HG03460 (cell line): ENCODE data around the gene SETDB1.
A peak's percentile ranks its signal among the peaks of the same experiment; 100 is the strongest.
"Not testable (repeated sequence)": the region's sequence is repeated elsewhere in the genome, so short reads cannot be mapped to it uniquely, and the experiment has no call there.

Experiments used
- ATAC-seq: cut with Tn5 transposase; IDR thresholded peaks from one replicate; pipeline ENCODE4 v1.9.1; 2021; ENCODE audit not compliant: unreplicated experiment

The SETDB1 gene

GRCh38 chr1:150928775-150929174 lies 2.6 kb downstream of the SETDB1 start:
- not testable (repeated sequence) for ATAC-seq

- no peak for ATAC-seq
These were observed 5.6 kb downstream of the SETDB1 start for GRCh38 chr1:150931773-150932172.

GRCh38 chr1:150944856-150945255 lies 18.7 kb downstream of the SETDB1 start:
- no peak for ATAC-seq

- no peak for ATAC-seq
These were observed 28.5 kb downstream of the SETDB1 start for GRCh38 chr1:150954708-150955107.

GRCh38 chr1:150955280-150955679 lies 29.1 kb downstream of the SETDB1 start:
- ATAC-seq = no peak

GRCh38 chr1:150957666-150958065 lies 31.5 kb downstream of the SETDB1 start:
- no peak for ATAC-seq

- ATAC-seq = no peak
These were observed 34.5 kb downstream of the SETDB1 start for GRCh38 chr1:150960646-150961045.

GRCh38 chr1:150961756-150962155 lies 35.6 kb downstream of the SETDB1 start:
- ATAC-seq = no peak

GRCh38 chr1:150963321-150964163 lies 37.4 kb downstream of the SETDB1 start:
- ATAC-seq = no peak

- no peak for ATAC-seq
These were observed 38.0 kb downstream of the SETDB1 start for GRCh38 chr1:150964164-150964489.

- ATAC-seq = no peak
These were observed 39.4 kb downstream of the SETDB1 start for GRCh38 chr1:150965605-150966004.

GRCh38 chr1:150966011-150966410 lies 39.8 kb downstream of the SETDB1 start:
- ATAC-seq = no peak

- no peak for ATAC-seq
These were observed 41.8 kb downstream of the SETDB1 start for GRCh38 chr1:150967936-150968335.

GRCh38 chr1:150968491-150968890 lies 42.3 kb downstream of the SETDB1 start:
- no peak for ATAC-seq

- ATAC-seq = no peak
These were observed 43.5 kb downstream of the SETDB1 start for GRCh38 chr1:150969626-150970025.

- ATAC-seq = no peak
These were observed 44.8 kb downstream of the SETDB1 start for GRCh38 chr1:150970808-150971582.

GRCh38 chr1:150971583-150972416 lies 45.6 kb downstream of the SETDB1 start:
- ATAC-seq = no peak

- no peak for ATAC-seq
These were observed 46.3 kb downstream of the SETDB1 start for GRCh38 chr1:150972417-150972940.

GRCh38 chr1:150973258-150973835 lies 47.2 kb downstream of the SETDB1 start:
- no peak for ATAC-seq

GRCh38 chr1:150973836-150974579 lies 47.8 kb downstream of the SETDB1 start:
- peak; percentile 27 for ATAC-seq
